IMR-90 (cell line): ENCODE measurements around the gene GPR176. TPM values are rescaled to one million over a fixed set of nuclear protein-coding genes. Genes with fewer than 3 reads are reported as not detected.

Experiments used
- ATAC-seq: fragments of 200-7000 bp; cut with Tn5 transposase; 2 replicates; pipeline ENCODE4 v1.9.1; 2020; ENCODE audit warnings: low read depth, mild to moderate bottlenecking, moderate library complexity
- BruUV-seq: library from RNA; stranded (reverse); fragments of 400-500 nt; replicated peaks from 2 replicates; lab custom pipeline; 2021; lab: Mats Ljungman, UMichigan
- CTCF ChIA-PET: fragments of 300-600 bp; formaldehyde crosslinking; extraction: SDS; loops from one replicate; lab custom pipeline; 2021; ENCODE audit warnings: antibody characterized with exemption; lab: Yijun Ruan, JAX
- POLR2A ChIA-PET: fragments of 300-600 bp; sonication (Branson Sonifier 250); formaldehyde crosslinking; loops from one replicate; lab custom pipeline; 2022; ENCODE audit warnings: antibody characterized with exemption; ENCODE audit not compliant: unreplicated experiment; lab: Charles Lee
- DNase-seq: peaks from one replicate; pipeline ENCODE4 v3.0.0; 2013
- H2AFZ ChIP-seq: replicated peaks from 2 replicates; pipeline ENCODE3; 2013; ENCODE audit warnings: low read length, mild to moderate bottlenecking; ENCODE audit not compliant: poor library complexity
- H2AK5ac ChIP-seq: 2 replicates; pipeline ENCODE4 v1.6.1; 2013; ENCODE audit warnings: low read depth, low read length, inconsistent platforms
- H2AK9ac ChIP-seq: replicated peaks from 2 replicates; pipeline ENCODE3; 2013; ENCODE audit warnings: mild to moderate bottlenecking, low read depth, low read length, moderate library complexity; ENCODE audit not compliant: poor library complexity
- H2BK120ac ChIP-seq: 2 replicates; pipeline ENCODE4 v1.6.1; 2013; ENCODE audit warnings: low read depth, low read length, inconsistent platforms
- H2BK15ac ChIP-seq: 3 replicates; pipeline ENCODE4 v1.6.1; 2013; ENCODE audit warnings: low read depth, low read length, inconsistent platforms
- H2BK20ac ChIP-seq: 2 replicates; pipeline ENCODE4 v1.6.1; 2013; ENCODE audit warnings: low read depth, mild to moderate bottlenecking, inconsistent platforms, low read length, moderate library complexity
- H2BK5ac ChIP-seq: 2 replicates; pipeline ENCODE4 v1.6.1; 2013; ENCODE audit warnings: mild to moderate bottlenecking, low read depth, low read length, inconsistent platforms; ENCODE audit not compliant: poor library complexity, severe bottlenecking
- H3K14ac ChIP-seq: replicated peaks from 2 replicates; pipeline ENCODE4 v1.6.1; 2013; ENCODE audit warnings: low read depth, low read length, inconsistent platforms
- H3K18ac ChIP-seq: 2 replicates; pipeline ENCODE4 v1.6.1; 2013; ENCODE audit warnings: low read depth, low read length, control low read depth
- H3K23ac ChIP-seq: 2 replicates; pipeline ENCODE4 v1.6.1; 2013; ENCODE audit warnings: low read depth, low read length, inconsistent platforms
- H3K27ac ChIP-seq: 2 replicates; pipeline ENCODE4 v1.5.1; 2013; ENCODE audit warnings: mild to moderate bottlenecking, control low read depth, low read length; ENCODE audit not compliant: insufficient read depth
- H3K27me3 ChIP-seq: 2 replicates; pipeline ENCODE4 v1.6.1; 2013; ENCODE audit warnings: low read length; ENCODE audit not compliant: control insufficient read depth, insufficient read depth
- H3K36me3 ChIP-seq: 2 replicates; pipeline ENCODE4 v1.6.1; 2013; ENCODE audit warnings: low read length, mixed read lengths; ENCODE audit not compliant: control insufficient read depth, insufficient read depth
- H3K4ac ChIP-seq: 2 replicates; pipeline ENCODE4 v1.6.1; 2013; ENCODE audit warnings: low read depth, low read length, inconsistent platforms
- H3K4me1 ChIP-seq: 2 replicates; pipeline ENCODE4 v1.6.1; 2013; ENCODE audit warnings: low read length, mixed read lengths; ENCODE audit not compliant: control insufficient read depth, insufficient read depth
- H3K4me2 ChIP-seq: 2 replicates; pipeline ENCODE4 v1.6.1; 2013; ENCODE audit warnings: low read depth, mild to moderate bottlenecking, control low read depth, low read length, moderate library complexity
- H3K4me3 ChIP-seq: 2 replicates; pipeline ENCODE4 v1.5.1; 2013; ENCODE audit warnings: low read depth, mild to moderate bottlenecking, control low read depth, low read length, moderate library complexity; ENCODE audit not compliant: insufficient read depth
- H3K56ac ChIP-seq: 2 replicates; pipeline ENCODE4 v1.6.1; 2013; ENCODE audit warnings: low read length, inconsistent platforms; ENCODE audit not compliant: insufficient read depth; ENCODE audit errors: extremely low read depth
- H3K79me1 ChIP-seq, 2 experiments: 2 replicates each; pipeline ENCODE4 v1.6.1; 2013; ENCODE audit warnings: low read length in 2 of 2, inconsistent platforms in 1 of 2, low read depth in 1 of 2
- H3K9ac ChIP-seq: 2 replicates; pipeline ENCODE4 v1.6.1; 2013; ENCODE audit warnings: low read depth, low read length, control low read depth
- H3K9me1 ChIP-seq: 2 replicates; pipeline ENCODE4 v1.6.1; 2013; ENCODE audit warnings: low read length, inconsistent platforms; ENCODE audit not compliant: insufficient read depth
- H3K9me3 ChIP-seq: 2 replicates; pipeline ENCODE4 v1.6.1; 2013; ENCODE audit warnings: low read length; ENCODE audit not compliant: control insufficient read depth, insufficient read depth
- H4K20me1 ChIP-seq: 2 replicates; pipeline ENCODE4 v1.6.1; 2013; ENCODE audit warnings: low read length, inconsistent platforms; ENCODE audit not compliant: insufficient read depth
- H4K5ac ChIP-seq: 2 replicates; pipeline ENCODE4 v1.6.1; 2013; ENCODE audit warnings: mild to moderate bottlenecking, low read depth, low read length, control low read depth
- H4K8ac ChIP-seq, 2 experiments: 2 replicates each; pipeline ENCODE4 v1.6.1; 2013; ENCODE audit warnings: low read depth in 2 of 2, low read length in 2 of 2, control low read depth in 1 of 2, inconsistent platforms in 1 of 2
- H4K91ac ChIP-seq: 2 replicates; pipeline ENCODE4 v1.6.1; 2013; ENCODE audit warnings: low read depth, low read length, inconsistent platforms; ENCODE audit not compliant: insufficient read depth
- BHLHE40 ChIP-seq: fragments of 150-350 bp; IDR thresholded peaks from 2 replicates; pipeline ENCODE4 v1.6.1; 2016; ENCODE audit warnings: mild to moderate bottlenecking, low read depth, low read length
- CEBPB ChIP-seq: IDR thresholded peaks from 2 replicates; pipeline ENCODE4 v1.6.1; 2012; ENCODE audit warnings: low read depth, low read length, improper control_type of control experiment
- CHD1 ChIP-seq: IDR thresholded peaks from 2 replicates; pipeline ENCODE4 v1.6.1; 2012; ENCODE audit warnings: low read depth, low read length, improper control_type of control experiment
- CTCF ChIP-seq: conservative IDR thresholded peaks from 2 replicates; pipeline ENCODE4 v1.5.1; 2012; ENCODE audit warnings: mild to moderate bottlenecking, low read depth, low read length, improper control_type of control experiment
- ELK1 ChIP-seq: fragments of 150-350 bp; IDR thresholded peaks from 2 replicates; pipeline ENCODE4 v1.6.1; 2016; ENCODE audit warnings: low read depth, mild to moderate bottlenecking, low read length, moderate library complexity, borderline replicate concordance
- FOS ChIP-seq: fragments of 150-350 bp; IDR thresholded peaks from 2 replicates; pipeline ENCODE4 v1.6.1; 2016; ENCODE audit warnings: low read depth, low read length
- MAFK ChIP-seq: IDR thresholded peaks from 2 replicates; pipeline ENCODE4 v1.6.1; 2012; ENCODE audit warnings: low read depth, low read length, improper control_type of control experiment
- MAZ ChIP-seq: IDR thresholded peaks from 2 replicates; pipeline ENCODE4 v1.6.1; 2012; ENCODE audit warnings: low read depth, mild to moderate bottlenecking, low read length, improper control_type of control experiment, moderate library complexity, borderline replicate concordance
- MXI1 ChIP-seq: IDR thresholded peaks from 2 replicates; pipeline ENCODE4 v1.6.1; 2012; ENCODE audit warnings: low read depth, mild to moderate bottlenecking, low read length, moderate library complexity, borderline replicate concordance
- NFE2L2 ChIP-seq: fragments of 150-350 bp; IDR thresholded peaks from 2 replicates; pipeline ENCODE4 v1.6.1; 2016; ENCODE audit warnings: low read depth, mild to moderate bottlenecking, low read length
- POLR2A ChIP-seq: IDR thresholded peaks from 2 replicates; pipeline ENCODE4 v1.6.1; 2012; ENCODE audit warnings: mild to moderate bottlenecking, low read depth, low read length
- RAD21 ChIP-seq: IDR thresholded peaks from 2 replicates; pipeline ENCODE4 v1.6.1; 2012; ENCODE audit warnings: low read length, improper control_type of control experiment
- RCOR1 ChIP-seq: IDR thresholded peaks from 2 replicates; pipeline ENCODE4 v1.6.1; 2012; ENCODE audit warnings: mild to moderate bottlenecking, low read length, improper control_type of control experiment; ENCODE audit not compliant: insufficient replicate concordance
- RFX5 ChIP-seq: IDR thresholded peaks from 2 replicates; pipeline ENCODE4 v1.8.0; 2012; ENCODE audit warnings: low read depth, mild to moderate bottlenecking, low read length, moderate library complexity
- dilution Hi-C: fragments of 300-500 bp; cut with HindIII; formaldehyde crosslinking; loops from one replicate; pipeline ENCODE4 v1.14.3; 2018; ENCODE audit warnings: low sequenced_read_pairs; ENCODE audit not compliant: unreplicated experiment
- in situ Hi-C: fragments of 300-500 bp; cut with MboI; formaldehyde crosslinking; loops from 3 replicates; pipeline ENCODE4 v1.14.3; 2019; ENCODE audit warnings: low sequenced_read_pairs, inconsistent platforms, mixed read lengths
- intact Hi-C: fragments of 100-400 bp; cut with micrococcal nuclease; formaldehyde crosslinking; loops from 2 replicates; pipeline ENCODE4 v1.10.0; 2022
- polyA plus RNA-seq, 3 experiments: library from polyadenylated mRNA; depleted of rRNA; stranded (reverse); fragments of >200 nt; gene quantifications; 2 replicates each; pipeline ENCODE4 v1.2.3, GENCODE V29; 2012; ENCODE audit warnings: low replicate concordance in 1 of 3
- total RNA-seq: library from RNA; depleted of rRNA; stranded (reverse); fragments of >200 nt; gene quantifications from 2 replicates; pipeline ENCODE4 v1.2.3, GENCODE V29; 2012

GPR176 gene
- total and polyA plus RNA-seq, 2 of the 4 experiments (the other 2 are of a cell fraction), result 114 to 246 TPM

- Histone ChIP-seq H2AK9ac (no peak overlapping the region), H3K23ac (no peak overlapping the region), H4K8ac (0 out of 4 replicates have a peak overlapping the region, but pooled peaks of 1 of the 2 experiments have one; percentile 29), H3K4me2 (no peak overlapping the region), H2BK5ac (no peak overlapping the region), H3K79me1 (peaks cover 33 to 92% of the 10 kb centered on the region in 2 experiments), H4K5ac (0 out of 2 replicates have a peak overlapping the region, but pooled peaks have one; percentile 35), H2BK15ac (no peak overlapping the region), H4K20me1 (peaks cover 84% of the 10 kb centered on the region), H3K56ac (no peak overlapping the region), H3K9me3 (no peaks in the 10 kb centered on the region), H4K91ac (no peak overlapping the region), H3K36me3 (0 out of 2 replicates have a peak, but pooled peaks cover 2% of the 10 kb centered on the region), H3K27ac (no peak overlapping the region), H3K4me3 (no peak overlapping the region), H3K9me1 (peaks cover 34% of the 10 kb centered on the region), H2AFZ (no peak overlapping the region), H2BK120ac (no peak overlapping the region), H3K27me3 (no peaks in the 10 kb centered on the region), H3K4me1 (peaks cover 28% of the 10 kb centered on the region), H3K14ac (no peak overlapping the region), H2AK5ac (no peak overlapping the region), H3K9ac (no peak overlapping the region), H2BK20ac (no peak overlapping the region), H3K18ac (no peak overlapping the region), H3K4ac (no peak overlapping the region)
- POLR2A ChIA-PET, result no interaction called here
- TF ChIP-seq CEBPB, result no peak
- no peak for TF ChIP-seq NFE2L2
- TF ChIP-seq MXI1, result no peak
- no peak for TF ChIP-seq RCOR1
- no peak for TF ChIP-seq BHLHE40
- TF ChIP-seq RFX5, result no peak
- TF ChIP-seq MAZ, result no peak
- no peak for TF ChIP-seq FOS
- no peak for TF ChIP-seq POLR2A
- TF ChIP-seq ELK1, result no peak
- TF ChIP-seq RAD21, result no peak
- TF ChIP-seq CTCF, result no peak
- no peak for TF ChIP-seq MAFK
- TF ChIP-seq CHD1, result no peak
- in situ Hi-C loops, result no loop called here
- CTCF ChIA-PET, result no interaction called here
- intact Hi-C loops, result no loop called here
- DNase-seq (no peak), ATAC-seq (no peak)
- dilution Hi-C loops, result no loop called here
- no TSS peak for BruUV-seq
Measured at GRCh38 chr15:39884351-39884750, 35.7 kb downstream of the GPR176 start.
